Skeletal muscle satellite cell (primary cell): ENCODE measurements around the gene MGMT.

Experiments used
- H3K27me3 ChIP-seq: 2 replicates; pipeline ENCODE4 v1.7.0; 2013; ENCODE audit warnings: low read length; ENCODE audit not compliant: control insufficient read depth, insufficient read depth
- H3K36me3 ChIP-seq: 2 replicates; pipeline ENCODE4 v1.7.0; 2013; ENCODE audit warnings: mild to moderate bottlenecking, control low read depth, low read length; ENCODE audit not compliant: insufficient read depth
- H3K4me1 ChIP-seq: 2 replicates; pipeline ENCODE4 v1.7.0; 2013; ENCODE audit warnings: low read length; ENCODE audit not compliant: control insufficient read depth, insufficient read depth
- H3K4me2 ChIP-seq: 2 replicates; pipeline ENCODE4 v1.7.0; 2013; ENCODE audit warnings: mild to moderate bottlenecking, low read length
- H3K4me3 ChIP-seq: 2 replicates; pipeline ENCODE4 v1.7.0; 2013; ENCODE audit warnings: low read length
- H3K9ac ChIP-seq: 2 replicates; pipeline ENCODE4 v1.7.0; 2013; ENCODE audit warnings: mild to moderate bottlenecking, low read depth, low read length, moderate library complexity
- H3K9me3 ChIP-seq: replicated peaks from 2 replicates; pipeline ENCODE4 v1.7.0; 2013; ENCODE audit warnings: mild to moderate bottlenecking, control low read depth, low read length

The MGMT gene

DNA sequence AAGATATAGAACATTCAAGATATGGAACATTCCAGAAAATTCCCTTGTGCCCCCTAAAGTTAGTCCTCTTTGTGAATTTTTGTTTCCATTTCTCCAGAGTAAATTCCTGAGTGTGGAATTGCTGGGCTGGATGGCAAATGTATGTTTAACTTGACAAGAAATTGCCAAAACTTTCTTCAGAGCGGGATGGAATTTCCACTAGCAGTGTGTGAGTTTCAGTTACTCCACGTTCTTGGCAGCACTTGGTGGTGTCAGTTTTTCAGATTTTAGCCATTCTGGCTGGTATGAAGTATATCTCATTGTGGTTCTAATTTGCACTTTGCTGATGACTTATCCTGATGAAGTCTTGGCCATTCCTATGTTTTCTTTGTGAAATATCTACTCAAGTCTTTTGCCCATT lies 71.2 kb downstream of the MGMT start:
- no peaks in the 10 kb centered on the region for H3K9me3 ChIP-seq
- no peak overlapping the region for H3K4me3 ChIP-seq
- H3K36me3 ChIP-seq: no peaks in the 10 kb centered on the region
- peaks cover under 1% of the 10 kb centered on the region for H3K4me1 ChIP-seq
- no peaks in the 10 kb centered on the region for H3K27me3 ChIP-seq
- no peak overlapping the region for H3K4me2 ChIP-seq
- no peak overlapping the region for H3K9ac ChIP-seq

DNA sequence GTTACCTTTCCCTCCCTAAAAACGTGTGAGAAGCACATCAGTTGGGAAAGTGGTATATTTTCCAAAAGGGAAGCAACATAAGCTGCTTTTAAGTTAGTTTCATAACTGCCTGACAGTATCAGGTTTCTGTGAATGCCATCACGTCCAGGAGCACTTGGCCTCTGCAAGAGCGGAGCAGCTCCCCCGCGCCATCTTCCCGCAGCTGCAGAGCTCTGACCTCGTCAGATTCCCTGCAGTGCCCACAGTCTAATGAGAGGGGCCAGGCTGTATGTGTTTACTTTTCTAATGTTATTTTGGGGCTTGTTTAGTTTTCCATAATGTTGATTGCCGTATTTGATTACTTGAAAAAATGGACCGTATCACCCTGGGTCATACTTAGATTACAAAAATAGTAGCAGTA lies 74.2 kb downstream of the MGMT start:
- no peak overlapping the region for H3K9ac ChIP-seq
- H3K36me3 ChIP-seq: no peaks in the 10 kb centered on the region
- H3K27me3 ChIP-seq: no peaks in the 10 kb centered on the region
- H3K4me1 ChIP-seq: no peaks in the 10 kb centered on the region
- H3K9me3 ChIP-seq: no peaks in the 10 kb centered on the region
- no peak overlapping the region for H3K4me3 ChIP-seq
- H3K4me2 ChIP-seq: no peak overlapping the region

DNA sequence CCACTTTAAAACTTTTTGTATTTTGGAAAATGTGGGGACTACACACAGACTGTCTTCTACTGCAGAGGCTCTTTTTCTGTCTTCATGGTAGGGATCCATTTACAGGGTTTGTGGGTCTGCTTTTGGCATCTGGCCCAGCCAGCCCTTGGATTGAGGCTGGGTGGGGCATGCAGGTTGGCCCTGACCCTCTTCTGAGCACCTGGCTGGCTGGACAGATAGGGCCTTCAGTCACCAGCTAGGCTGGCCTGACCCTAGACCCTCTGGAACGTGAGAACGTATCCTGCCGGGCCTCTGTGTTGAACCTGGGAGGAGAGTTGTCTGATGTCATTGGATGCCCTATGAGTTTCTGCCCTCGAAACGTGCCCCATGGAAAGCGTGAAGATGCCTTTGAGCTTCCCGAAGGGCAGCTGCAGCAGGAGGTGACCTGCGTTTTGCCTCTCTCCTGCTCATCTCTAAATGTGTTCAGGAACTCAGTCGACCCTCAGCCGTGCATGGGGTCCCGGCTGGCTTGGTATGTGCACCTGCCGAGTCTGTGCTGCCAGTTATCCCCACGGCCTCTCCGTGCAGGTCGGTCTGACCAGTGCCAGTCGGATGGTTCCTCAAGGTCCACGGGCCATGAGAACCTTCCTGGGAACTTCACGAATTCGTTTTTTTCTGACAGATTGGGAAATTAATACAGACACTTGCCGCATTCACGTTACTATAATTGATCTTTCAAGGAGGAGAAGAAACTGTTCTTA lies 74.9 kb downstream of the MGMT start:
- Histone ChIP-seq H3K9ac (no peak overlapping the region), H3K27me3 (no peaks in the 10 kb centered on the region), H3K9me3 (no peaks in the 10 kb centered on the region), H3K4me3 (no peak overlapping the region), H3K4me1 (no peaks in the 10 kb centered on the region), H3K36me3 (no peaks in the 10 kb centered on the region), H3K4me2 (no peak overlapping the region)

DNA sequence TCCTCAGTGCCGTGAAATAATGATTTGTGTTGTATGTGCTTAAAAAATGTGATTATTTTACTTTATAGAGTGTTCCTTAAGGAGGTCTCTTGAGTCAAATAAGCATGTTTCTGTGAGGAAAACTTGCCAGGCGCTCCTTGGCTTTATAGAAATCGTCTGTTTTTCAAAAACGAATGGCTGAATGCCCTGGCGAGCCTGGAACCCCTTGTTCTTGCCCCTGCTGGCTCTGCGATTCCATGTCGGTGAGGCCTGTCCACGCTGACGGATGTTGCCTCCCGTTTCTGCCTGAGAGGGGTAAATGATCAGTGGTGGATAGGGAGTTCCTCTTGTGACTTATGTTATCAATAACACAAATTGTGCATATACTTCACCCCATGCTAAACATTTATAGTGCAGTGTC lies 75.5 kb downstream of the MGMT start:
- Histone ChIP-seq H3K4me3 (no peak overlapping the region), H3K9me3 (no peaks in the 10 kb centered on the region), H3K27me3 (no peaks in the 10 kb centered on the region), H3K9ac (no peak overlapping the region), H3K4me1 (no peaks in the 10 kb centered on the region), H3K4me2 (no peak overlapping the region), H3K36me3 (no peaks in the 10 kb centered on the region)

DNA sequence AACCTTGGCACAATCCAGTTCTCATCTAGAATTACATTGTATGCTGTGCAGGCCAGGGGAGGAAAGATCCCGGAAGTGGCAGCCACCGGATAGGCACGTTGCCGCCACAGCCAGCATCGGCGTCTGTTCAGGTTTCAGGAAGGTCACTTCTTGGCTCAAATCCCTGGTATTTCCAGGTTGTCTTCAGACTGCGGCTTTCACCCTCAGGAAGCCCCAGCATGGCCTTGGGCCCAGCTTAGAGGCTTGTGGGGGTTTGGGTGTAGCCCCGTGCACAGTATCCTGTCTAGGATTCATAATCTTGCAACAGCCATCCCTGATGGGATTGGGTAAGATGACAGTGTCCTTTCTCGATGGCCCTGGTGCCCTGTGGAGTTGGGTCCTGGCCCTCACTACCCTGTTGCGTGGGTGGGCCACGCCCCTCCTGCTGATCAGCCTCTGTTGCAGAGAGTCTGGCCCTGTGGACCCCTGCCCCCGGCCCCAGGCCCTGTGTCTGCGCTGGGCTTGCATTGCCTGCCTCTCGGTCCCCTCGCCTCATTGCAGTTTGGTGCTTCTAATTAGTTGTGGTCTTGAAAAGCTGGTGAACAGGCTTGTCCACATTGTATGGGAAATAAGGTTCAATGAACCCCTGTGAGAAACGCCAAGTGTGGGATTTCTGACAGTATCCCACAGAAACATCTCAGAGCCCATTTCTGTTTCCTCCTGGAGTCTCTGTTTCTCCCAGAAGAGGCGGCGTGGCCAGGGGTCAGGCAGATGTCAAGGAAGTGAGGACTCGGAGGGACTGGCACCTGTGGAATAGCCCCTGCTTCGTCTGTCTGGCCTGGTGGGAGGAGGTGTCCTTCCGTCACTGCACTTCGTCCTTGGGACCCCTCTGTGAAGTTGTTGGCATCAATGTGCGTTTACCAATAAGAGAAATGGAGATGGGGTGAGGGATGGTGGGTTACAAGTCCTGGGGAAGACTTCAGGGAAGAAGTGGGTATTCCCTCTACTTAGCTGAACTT lies 77.5 kb downstream of the MGMT start:
- Histone ChIP-seq H3K4me2 (no peak overlapping the region), H3K36me3 (no peaks in the 10 kb centered on the region), H3K9ac (no peak overlapping the region), H3K4me1 (no peaks in the 10 kb centered on the region), H3K4me3 (no peak overlapping the region), H3K27me3 (no peaks in the 10 kb centered on the region), H3K9me3 (no peaks in the 10 kb centered on the region)

DNA sequence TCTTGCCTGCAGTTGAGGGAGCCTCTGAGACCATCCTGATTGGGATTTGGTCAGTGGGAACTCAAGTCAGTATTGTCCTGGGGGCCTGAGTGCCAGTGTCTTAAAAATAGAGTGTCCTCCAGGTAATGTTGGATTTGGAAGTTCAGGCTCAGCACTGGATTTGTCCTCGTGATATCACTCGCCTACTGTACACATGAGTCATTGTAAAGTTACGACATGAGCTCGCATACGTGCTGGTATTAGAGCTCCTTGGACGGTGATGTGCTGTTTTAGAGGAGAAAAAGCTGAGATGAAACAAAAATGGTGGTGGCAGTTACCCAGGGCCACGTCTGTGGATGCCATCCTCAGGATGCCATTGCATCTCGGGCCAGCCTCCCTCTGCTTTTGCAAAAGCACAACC lies 78.2 kb downstream of the MGMT start:
- Histone ChIP-seq H3K4me3 (no peak overlapping the region), H3K9ac (no peak overlapping the region), H3K27me3 (no peaks in the 10 kb centered on the region), H3K4me2 (no peak overlapping the region), H3K36me3 (no peaks in the 10 kb centered on the region), H3K9me3 (no peaks in the 10 kb centered on the region), H3K4me1 (no peaks in the 10 kb centered on the region)

DNA sequence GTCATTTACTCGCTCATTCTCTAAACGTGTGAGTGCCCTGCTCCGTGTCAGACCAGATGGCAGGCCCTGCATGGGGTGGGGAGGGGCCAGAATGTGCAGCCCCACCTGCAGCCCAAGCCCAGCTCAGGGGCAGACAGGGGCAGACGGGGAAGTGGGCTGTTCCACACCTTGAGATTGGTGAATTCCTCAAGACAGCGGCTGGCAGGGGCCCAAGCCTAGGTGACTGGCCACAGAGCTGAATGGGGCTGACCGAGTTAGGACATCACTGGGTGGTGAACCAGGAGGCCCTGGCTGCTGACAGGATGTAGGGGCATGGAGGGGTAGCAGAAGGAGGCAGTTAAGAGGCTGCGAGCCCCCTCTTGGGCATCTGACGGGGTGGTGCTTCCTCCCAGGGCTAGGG lies 79.1 kb downstream of the MGMT start:
- H3K9me3 ChIP-seq: no peaks in the 10 kb centered on the region
- H3K36me3 ChIP-seq: no peaks in the 10 kb centered on the region
- H3K4me2 ChIP-seq: no peak overlapping the region
- H3K9ac ChIP-seq: no peak overlapping the region
- H3K4me1 ChIP-seq: no peaks in the 10 kb centered on the region
- H3K4me3 ChIP-seq: no peak overlapping the region
- H3K27me3 ChIP-seq: no peaks in the 10 kb centered on the region

DNA sequence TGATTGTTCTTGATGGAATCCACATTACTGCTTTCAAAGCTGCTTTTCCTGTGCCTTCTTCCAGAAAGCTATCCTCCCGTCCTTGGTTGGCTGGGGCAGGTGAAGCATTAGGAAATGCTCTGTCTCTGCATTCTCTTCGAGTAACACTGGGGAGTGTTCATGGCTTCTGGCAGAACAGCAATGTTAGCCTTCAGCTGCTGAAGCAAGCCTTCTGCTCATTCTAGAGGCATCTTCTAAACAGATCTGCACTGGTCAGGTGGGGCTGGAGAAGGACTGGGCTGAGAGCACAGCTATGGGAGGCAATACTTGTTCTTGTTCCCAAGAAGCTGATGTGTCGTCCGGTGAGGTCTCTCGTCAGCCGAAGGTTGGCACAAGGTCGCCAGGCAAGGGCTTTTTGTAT lies 80.6 kb downstream of the MGMT start:
- Histone ChIP-seq H3K27me3 (no peaks in the 10 kb centered on the region), H3K4me1 (no peaks in the 10 kb centered on the region), H3K36me3 (no peaks in the 10 kb centered on the region), H3K4me3 (no peak overlapping the region), H3K9me3 (no peaks in the 10 kb centered on the region), H3K4me2 (no peak overlapping the region), H3K9ac (no peak overlapping the region)

DNA sequence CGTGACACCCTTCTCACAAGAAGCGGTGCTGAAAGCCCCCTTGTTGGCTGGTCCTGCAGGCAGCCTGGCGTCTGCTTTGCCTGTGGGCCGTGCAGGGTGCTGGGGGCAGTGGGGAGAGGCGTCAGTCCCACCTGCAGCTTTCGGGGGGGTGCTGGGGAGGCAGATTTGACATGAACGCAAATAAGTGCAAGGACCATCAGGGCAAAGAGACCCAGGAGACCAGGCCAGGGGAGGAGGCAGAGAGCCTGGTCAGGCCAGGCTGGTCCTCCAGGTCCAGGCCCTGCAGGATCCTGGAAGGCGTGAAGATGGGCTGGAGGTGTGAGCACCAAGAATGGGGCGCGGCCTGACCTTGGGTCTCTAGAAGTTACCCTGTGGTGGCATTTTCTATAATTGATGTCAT lies 81.6 kb downstream of the MGMT start:
- Histone ChIP-seq H3K4me2 (no peak overlapping the region), H3K4me3 (no peak overlapping the region), H3K36me3 (no peaks in the 10 kb centered on the region), H3K4me1 (no peaks in the 10 kb centered on the region), H3K9ac (no peak overlapping the region), H3K27me3 (no peaks in the 10 kb centered on the region), H3K9me3 (no peaks in the 10 kb centered on the region)

DNA sequence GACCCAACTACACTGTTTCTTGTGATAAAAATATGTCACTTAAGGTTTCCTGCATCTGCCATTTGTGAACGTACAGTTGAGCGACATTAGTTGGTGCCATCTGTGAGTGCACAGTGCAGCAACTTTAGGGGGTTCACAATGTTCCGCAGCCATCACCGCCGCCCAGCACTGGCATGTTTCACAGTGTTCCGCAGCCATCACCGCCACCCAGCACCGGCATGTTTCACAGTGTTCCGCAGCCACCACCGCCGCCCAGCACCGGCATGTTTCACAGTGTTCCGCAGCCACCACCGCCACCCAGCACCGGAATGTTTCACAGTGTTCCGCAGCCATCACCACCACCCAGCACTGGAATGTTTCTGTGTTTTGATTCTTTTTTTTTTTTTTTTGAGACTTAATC lies 83.0 kb downstream of the MGMT start:
- H3K9ac ChIP-seq: no peak overlapping the region
- no peaks in the 10 kb centered on the region for H3K4me1 ChIP-seq
- no peaks in the 10 kb centered on the region for H3K36me3 ChIP-seq
- no peak overlapping the region for H3K4me2 ChIP-seq
- H3K9me3 ChIP-seq: no peaks in the 10 kb centered on the region
- no peak overlapping the region for H3K4me3 ChIP-seq
- H3K27me3 ChIP-seq: no peaks in the 10 kb centered on the region

DNA sequence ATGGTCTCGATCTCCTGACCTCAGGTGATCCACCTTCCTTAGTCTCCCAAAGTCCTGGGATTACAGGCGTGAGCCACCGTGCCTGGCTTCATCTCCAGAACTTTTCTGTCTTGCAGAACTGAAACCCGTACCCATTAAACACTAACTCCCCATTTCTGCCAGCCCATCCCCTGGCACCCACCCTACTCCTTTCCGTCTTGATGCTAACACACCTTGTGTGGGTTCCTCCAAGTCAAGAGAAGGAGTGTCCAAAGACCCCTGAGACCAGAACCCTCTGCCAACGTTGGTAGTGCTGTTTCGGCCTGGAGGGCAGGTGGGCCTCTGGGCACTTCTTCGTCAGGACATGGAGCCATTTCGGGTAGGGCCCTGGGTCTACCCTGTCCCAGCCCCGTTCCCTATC lies 83.6 kb downstream of the MGMT start:
- no peak overlapping the region for H3K4me2 ChIP-seq
- H3K9ac ChIP-seq: no peak overlapping the region
- no peaks in the 10 kb centered on the region for H3K27me3 ChIP-seq
- no peak overlapping the region for H3K4me3 ChIP-seq
- no peaks in the 10 kb centered on the region for H3K36me3 ChIP-seq
- no peaks in the 10 kb centered on the region for H3K9me3 ChIP-seq
- no peaks in the 10 kb centered on the region for H3K4me1 ChIP-seq
